ENCODE data around the gene WNT3. TPM values are rescaled to one million over a fixed set of nuclear protein-coding genes. Genes with fewer than 3 reads are reported as not detected.

WNT3 gene
- total RNA-seq, 1 experiment from 2014 or later: 6.1 TPM

GRCh38 chr17:46733837-46734475 lies 84.5 kb downstream of the WNT3 start:
- Mint-ChIP-seq H3K4me3 (ENCODE audit: low read depth, unreplicated experiment) (no peak overlapping the region), H3K27ac (ENCODE audit: unreplicated experiment) (no peak overlapping the region), H3K4me1 (ENCODE audit: low read depth, unreplicated experiment) (no peaks in the 10 kb centered on the region), H3K36me3 (ENCODE audit: insufficient read depth, unreplicated experiment) (no peaks in the 10 kb centered on the region), H3K9me3 (ENCODE audit: low read depth, unreplicated experiment) (no peaks in the 10 kb centered on the region), H3K27me3 (ENCODE audit: unreplicated experiment) (no peaks in the 10 kb centered on the region)
- CTCF ChIA-PET: no interaction called here
- no TSS peak for BruUV-seq (replicated peaks)
- DNase-seq: no peak
- intact Hi-C loops (cut with micrococcal nuclease; ENCODE audit: unreplicated experiment): no loop called here
- TF ChIP-seq CTCF (IDR thresholded peaks at IDR 0.05; ENCODE audit: unreplicated experiment): no peak

- Mint-ChIP-seq H3K4me1 (ENCODE audit: low read depth, unreplicated experiment) (peaks cover 3% of the 10 kb centered on the region), H3K36me3 (ENCODE audit: insufficient read depth, unreplicated experiment) (no peaks in the 10 kb centered on the region), H3K4me3 (ENCODE audit: low read depth, unreplicated experiment) (no peak overlapping the region), H3K9me3 (ENCODE audit: low read depth, unreplicated experiment) (no peaks in the 10 kb centered on the region), H3K27ac (ENCODE audit: unreplicated experiment) (no peak overlapping the region), H3K27me3 (ENCODE audit: unreplicated experiment) (no peaks in the 10 kb centered on the region)
- no peak for DNase-seq
- intact Hi-C loops (cut with micrococcal nuclease; ENCODE audit: unreplicated experiment): no loop called here
- CTCF ChIA-PET: no interaction called here
- BruUV-seq (replicated peaks): no TSS peak
- no peak for TF ChIP-seq CTCF (IDR thresholded peaks at IDR 0.05; ENCODE audit: unreplicated experiment)
Observed at GRCh38 chr17:46732754-46733398, 85.6 kb downstream of the WNT3 start.

GRCh38 chr17:46732160-46732559 lies 86.3 kb downstream of the WNT3 start:
- Mint-ChIP-seq H3K4me3 (ENCODE audit: low read depth, unreplicated experiment) (no peak overlapping the region), H3K27me3 (ENCODE audit: unreplicated experiment) (no peaks in the 10 kb centered on the region), H3K9me3 (ENCODE audit: low read depth, unreplicated experiment) (no peaks in the 10 kb centered on the region), H3K4me1 (ENCODE audit: low read depth, unreplicated experiment) (peaks cover 10% of the 10 kb centered on the region), H3K27ac (ENCODE audit: unreplicated experiment) (no peak overlapping the region), H3K36me3 (ENCODE audit: insufficient read depth, unreplicated experiment) (no peaks in the 10 kb centered on the region)
- intact Hi-C loops (cut with micrococcal nuclease; ENCODE audit: unreplicated experiment): no loop called here
- CTCF ChIA-PET: interaction anchor here (0.6 kb wide), 1 partner anchor 77 kb away, joined by 3 read pairs; no protein-coding TSS in a partner anchor
- BruUV-seq (replicated peaks): no TSS peak
- TF ChIP-seq CTCF (IDR thresholded peaks at IDR 0.05; ENCODE audit: unreplicated experiment): no peak
- DNase-seq: no peak

GRCh38 chr17:46730679-46731078 lies 87.8 kb downstream of the WNT3 start:
- BruUV-seq (replicated peaks): no TSS peak
- Mint-ChIP-seq H3K27ac (ENCODE audit: unreplicated experiment) (no peak overlapping the region), H3K4me3 (ENCODE audit: low read depth, unreplicated experiment) (no peak overlapping the region), H3K4me1 (ENCODE audit: low read depth, unreplicated experiment) (peaks cover 24% of the 10 kb centered on the region), H3K27me3 (ENCODE audit: unreplicated experiment) (no peaks in the 10 kb centered on the region), H3K36me3 (ENCODE audit: insufficient read depth, unreplicated experiment) (no peaks in the 10 kb centered on the region), H3K9me3 (ENCODE audit: low read depth, unreplicated experiment) (no peaks in the 10 kb centered on the region)
- no peak for DNase-seq
- no peak for TF ChIP-seq CTCF (IDR thresholded peaks at IDR 0.05; ENCODE audit: unreplicated experiment)
- intact Hi-C loops (cut with micrococcal nuclease; ENCODE audit: unreplicated experiment): no loop called here
- CTCF ChIA-PET: no interaction called here
